ENCODE data around the gene RNU7-1.

GRCh38 chr12:6963016-6963731, 19.6 kb downstream of the RNU7-1 start:
- peak in 3 of 6 experiments; percentile 54 to 58 (median 56) for TF ChIP-seq CTCF (IDR thresholded peaks at IDR 0.05)
- peak; percentile 98 for TF ChIP-seq POLR2A (IDR thresholded peaks at IDR 0.05)

Measured in Peyer's patch (tissue), 4 donors.